Testis (tissue), 3 donors: ENCODE results near the gene REL. TPM values are rescaled to one million over a fixed set of nuclear protein-coding genes. Genes with fewer than 3 reads are reported as not detected.

ENCODE experiments used
- DNase-seq: peaks from one replicate; pipeline ENCODE4 v3.0.0-alpha.2; 2019
- H3K27ac ChIP-seq, 2 donors: fragments of 200-600 bp; sonication (generic); one replicate each; pipeline ENCODE4 v1.5.1; 2019
- H3K27me3 ChIP-seq: fragments of 200-600 bp; sonication (generic); one replicate; pipeline ENCODE4 v1.5.1; 2019
- H3K36me3 ChIP-seq: fragments of 200-600 bp; sonication (generic); one replicate; pipeline ENCODE4 v1.5.1; 2017; ENCODE audit warnings: low read depth; ENCODE audit errors: missing control alignments
- H3K4me1 ChIP-seq: fragments of 200-600 bp; sonication (generic); one replicate; pipeline ENCODE4 v1.5.1; 2019
- H3K4me3 ChIP-seq, 2 donors: fragments of 200-600 bp; sonication (generic); one replicate each; pipeline ENCODE4 v1.5.1; 2017 to 2019
- H3K9me3 ChIP-seq: fragments of 200-600 bp; sonication (generic); one replicate; pipeline ENCODE4 v1.5.1; 2017
- CTCF ChIP-seq, 3 experiments: fragments of 450-650 bp in 2 of 3; fragments of 200-600 bp in 1 of 3; sonication (generic) in 1 of 3; IDR thresholded peaks; one replicate each; pipeline ENCODE4 v1.5.1; 2016 to 2019; ENCODE audit warnings: antibody characterized with exemption in 3 of 3, mild to moderate bottlenecking in 2 of 3, moderate library complexity in 1 of 3
- POLR2A ChIP-seq: fragments of 450-650 bp; IDR thresholded peaks from one replicate; pipeline ENCODE4 v1.6.1; 2017; ENCODE audit warnings: antibody characterized with exemption, mild to moderate bottlenecking, moderate library complexity
- WGBS, 2 donors: methylation state at CpG; one replicate each; pipeline ENCODE4 v1.1.5; 2018; 5-methylcytosine and 5-hydroxymethylcytosine counted together
- intact Hi-C: fragments of 100-400 bp; cut with DNase I; formaldehyde crosslinking; loops from one replicate; pipeline ENCODE4 v1.15.1; 2023; ENCODE audit warnings: low total_unique reads
- polyA plus RNA-seq: library from polyadenylated mRNA; stranded (reverse); fragments of 350-450 nt; fragmentation: Illumina TruSeq; extraction: RNeasy Lipid Tissue Mini Kit (QIAGEN cat#74804); gene quantifications from one replicate; pipeline ENCODE4 v1.2.3, GENCODE V29; 2014; ENCODE audit warnings: low read depth, low replicate concordance; ENCODE audit not compliant: insufficient read depth
- total RNA-seq, 2 donors: library from RNA; depleted of rRNA; stranded (reverse); fragments of >200 nt; gene quantifications; one replicate each; pipeline ENCODE4 v1.2.3, GENCODE V29; 2016

REL gene
- total and polyA plus RNA-seq, 3 donors from 2014 or later = 4.3 to 33.7 (median 30.5) TPM

DNA sequence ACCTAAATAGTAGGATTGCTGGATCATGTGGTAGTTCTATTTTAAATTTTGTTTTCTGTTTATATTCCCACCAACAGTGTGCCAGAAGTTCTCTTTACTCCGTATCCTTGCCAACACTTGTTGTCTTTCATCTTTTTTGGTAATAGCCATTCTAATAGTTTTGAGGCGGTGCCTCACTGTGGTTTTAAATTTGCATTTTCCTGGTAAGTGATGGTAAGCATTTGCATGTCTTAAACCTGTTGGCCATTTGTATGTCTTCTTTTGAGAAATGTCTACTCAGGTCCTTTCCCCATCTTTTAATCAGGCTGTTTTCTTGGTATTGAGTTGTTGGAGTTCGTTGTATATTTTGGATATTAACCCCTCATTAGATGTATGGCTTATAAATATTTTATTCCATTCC lies 51.6 kb downstream of the REL start:
- H3K27me3 ChIP-seq = no peaks in the 10 kb centered on the region
- H3K4me1 ChIP-seq = no peaks in the 10 kb centered on the region
- intact Hi-C loops = no loop called here
- no peak for DNase-seq
- no peak overlapping the region for H3K4me3 ChIP-seq
- TF ChIP-seq POLR2A = no peak
- no peak for TF ChIP-seq CTCF (IDR thresholded peaks at IDR 0.05)
- H3K36me3 ChIP-seq = no peaks in the 10 kb centered on the region
- 92 to 95% methylated on average over 3 of the region's 3 CpGs for WGBS, 2 donors
- no peak overlapping the region for H3K27ac ChIP-seq
- H3K9me3 ChIP-seq = no peaks in the 10 kb centered on the region

- no peak overlapping the region for H3K4me3 ChIP-seq
- H3K27ac ChIP-seq = peak overlapping the region; percentile 8 to 68
- no peaks in the 10 kb centered on the region for H3K36me3 ChIP-seq
- no peaks in the 10 kb centered on the region for H3K4me1 ChIP-seq
- no peak for DNase-seq
- no peaks in the 10 kb centered on the region for H3K27me3 ChIP-seq
- TF ChIP-seq POLR2A (no peak), CTCF (IDR thresholded peaks at IDR 0.05) (no peak)
- intact Hi-C loops = no loop called here
- 43 to 44% methylated on average over 2 of the region's 2 CpGs for WGBS, 2 donors
- no peaks in the 10 kb centered on the region for H3K9me3 ChIP-seq
Observed at GRCh38 chr2:60934165-60934722, 52.9 kb downstream of the REL start.

GRCh38 chr2:60936757-60937156 lies 55.4 kb downstream of the REL start:
- no peaks in the 10 kb centered on the region for H3K4me1 ChIP-seq
- H3K27me3 ChIP-seq = no peaks in the 10 kb centered on the region
- H3K36me3 ChIP-seq = no peaks in the 10 kb centered on the region
- no peak overlapping the region for H3K27ac ChIP-seq
- WGBS, 2 donors = 84 to 90% methylated on average over 5 of the region's 5 CpGs
- no peak overlapping the region for H3K4me3 ChIP-seq
- TF ChIP-seq POLR2A (no peak), CTCF (IDR thresholded peaks at IDR 0.05) (no peak)
- intact Hi-C loops = no loop called here
- DNase-seq = no peak
- no peaks in the 10 kb centered on the region for H3K9me3 ChIP-seq

DNA sequence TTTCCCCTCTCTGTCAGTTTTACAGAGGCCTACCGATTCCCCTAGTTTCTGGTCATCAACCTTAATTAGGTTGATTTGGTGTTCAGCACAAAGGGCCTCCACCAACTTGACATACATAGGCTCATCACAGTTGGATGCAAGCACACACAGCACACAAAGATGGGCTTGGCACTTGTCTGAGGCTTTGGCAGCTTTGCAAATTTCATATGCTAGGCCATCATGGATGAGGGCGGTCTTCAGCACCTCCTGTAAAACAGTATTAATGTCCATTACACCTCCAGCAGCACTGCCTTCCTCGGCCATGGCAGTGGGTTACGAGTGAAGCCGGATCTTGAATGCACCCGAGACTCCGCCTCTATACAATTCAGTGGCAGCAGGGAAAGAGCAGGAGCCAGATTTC lies 56.9 kb downstream of the REL start:
- intact Hi-C loops = no loop called here
- H3K4me1 ChIP-seq = no peaks in the 10 kb centered on the region

More for the DNA sequence above, 56.9 kb downstream of the REL start:
- H3K9me3 ChIP-seq = no peaks in the 10 kb centered on the region
- no peaks in the 10 kb centered on the region for H3K36me3 ChIP-seq
- no peak overlapping the region for H3K4me3 ChIP-seq
- no peak overlapping the region for H3K27ac ChIP-seq
- no peak for DNase-seq
- no peak for TF ChIP-seq CTCF (IDR thresholded peaks at IDR 0.05)
- no peak for TF ChIP-seq POLR2A
- 97 to 99% methylated on average over 7 of the region's 7 CpGs for WGBS, 2 donors
- H3K27me3 ChIP-seq = no peaks in the 10 kb centered on the region
